HG03095 (cell line): ENCODE data around the gene PPP6R1.

ENCODE experiments used
- ATAC-seq: cut with Tn5 transposase; IDR thresholded peaks from one replicate; pipeline ENCODE4 v1.9.1; 2021; ENCODE audit warnings: moderate library complexity; ENCODE audit not compliant: unreplicated experiment

PPP6R1 gene

GRCh38 chr19:55279770-55280643 is 21.2 kb upstream of the PPP6R1 start, which contains the start of gene HSPBP1:
Gene HSPBP1 (minus strand): TSS chr19:55280110. CDS start chr19:55279608, 502 bp downstream.
- ATAC-seq = peak; percentile 53

DNA sequence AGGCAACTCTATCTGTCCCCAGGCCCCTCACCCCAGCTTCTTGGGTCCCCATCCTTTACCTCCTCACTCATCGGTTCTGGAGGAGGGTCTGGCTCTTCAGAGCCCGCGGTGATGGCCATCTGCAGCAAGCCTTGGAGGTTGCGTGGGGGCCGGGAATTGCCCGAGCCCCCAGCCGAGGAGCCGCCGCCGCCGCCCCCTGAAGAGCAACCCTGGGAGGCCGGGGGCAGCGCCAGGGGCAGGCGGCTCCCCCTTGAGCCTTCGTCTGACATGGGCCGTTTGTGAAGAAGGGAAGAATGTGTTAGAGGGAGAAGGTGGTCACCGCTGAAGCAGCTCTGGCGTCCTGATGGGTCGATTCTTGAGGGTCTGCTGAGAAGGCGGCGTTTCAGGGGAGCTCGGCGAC is 20.5 kb upstream of the PPP6R1 start:
- ATAC-seq = no peak

GRCh38 chr19:55278391-55279135 is 19.7 kb upstream of the PPP6R1 start:
- ATAC-seq = no peak

DNA sequence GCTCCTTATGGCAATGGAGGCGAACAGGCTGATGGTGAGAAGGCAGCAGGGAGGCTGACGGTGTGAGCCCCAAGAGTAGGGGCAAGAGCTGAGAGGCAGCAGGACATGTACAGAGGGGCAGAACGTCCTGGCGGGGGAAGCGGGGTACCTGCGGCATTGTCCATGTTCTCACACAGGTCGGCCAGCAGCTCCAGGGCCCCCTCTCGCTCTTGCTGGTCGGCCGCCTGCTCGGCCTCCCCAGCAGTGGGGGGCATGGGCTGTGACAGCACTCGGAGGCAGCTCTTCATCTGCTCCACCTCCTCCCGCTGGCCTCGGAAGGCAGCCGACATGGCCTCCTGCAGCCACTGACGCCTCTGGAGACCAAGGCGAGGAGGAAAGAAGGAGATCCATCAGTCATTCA is 18.7 kb upstream of the PPP6R1 start:
- ATAC-seq = no peak

DNA sequence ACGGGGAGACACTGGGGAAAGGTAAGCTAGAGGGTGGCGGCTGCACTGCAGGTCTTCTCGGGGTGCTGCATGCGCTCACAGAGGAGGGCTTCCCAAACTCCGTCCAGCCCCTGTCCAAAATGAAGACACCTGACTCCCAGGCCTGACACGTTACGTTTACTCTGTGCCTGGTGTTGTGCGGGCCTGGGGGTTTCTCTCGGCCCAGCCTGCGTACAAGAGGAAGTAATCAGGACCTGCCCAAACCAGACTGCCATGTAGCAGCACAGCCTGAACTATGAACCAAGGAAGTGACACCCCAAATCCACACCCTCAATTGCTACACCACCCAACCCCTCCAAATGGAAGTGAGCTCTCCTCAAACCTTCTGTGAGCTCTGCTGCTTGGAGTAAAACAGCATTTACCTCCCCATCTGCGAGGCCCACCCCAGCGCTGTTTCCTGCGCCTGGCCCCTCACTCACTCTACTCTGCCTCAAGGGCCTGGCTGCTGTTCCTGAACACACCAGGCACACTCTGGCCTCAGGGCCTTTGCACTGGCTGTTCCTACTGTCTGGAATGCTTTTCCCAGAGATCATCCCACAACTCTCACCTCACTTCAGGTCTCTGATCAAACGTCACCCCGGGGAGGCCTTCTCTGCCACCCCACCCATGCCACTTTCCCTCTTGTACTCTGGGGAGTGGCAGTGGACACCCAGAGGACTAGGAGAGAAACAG is 18.1 kb upstream of the PPP6R1 start:
- ATAC-seq = no peak

- ATAC-seq = no peak
Measured at GRCh38 chr19:55275851-55276719, 17.3 kb upstream of the PPP6R1 start.

- ATAC-seq = no peak
Measured at GRCh38 chr19:55273978-55274707, 15.3 kb upstream of the PPP6R1 start.

DNA sequence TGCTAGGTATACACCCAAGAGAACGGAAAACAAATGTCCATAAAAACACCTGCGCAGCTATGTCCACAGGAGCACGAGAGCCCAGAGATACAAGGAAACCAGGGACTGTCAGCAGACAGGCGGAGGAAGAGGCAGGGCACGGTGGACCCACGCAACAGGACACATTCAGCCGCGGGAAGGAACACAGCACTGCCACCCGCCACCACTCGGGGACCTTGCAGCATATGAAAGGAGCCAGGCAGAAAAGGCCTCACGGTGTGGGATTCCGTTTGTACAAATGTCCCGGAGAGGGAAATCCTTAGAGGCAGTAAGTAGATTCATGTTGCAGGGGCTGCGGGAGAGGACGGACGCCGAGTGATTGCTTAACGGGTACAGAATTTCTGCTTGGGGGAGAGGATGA is 13.3 kb upstream of the PPP6R1 start:
- no peak for ATAC-seq

GRCh38 chr19:55270172-55270942 is 11.5 kb upstream of the PPP6R1 start:
- no peak for ATAC-seq

- no peak for ATAC-seq
Measured at GRCh38 chr19:55269299-55269698, 10.5 kb upstream of the PPP6R1 start.

DNA sequence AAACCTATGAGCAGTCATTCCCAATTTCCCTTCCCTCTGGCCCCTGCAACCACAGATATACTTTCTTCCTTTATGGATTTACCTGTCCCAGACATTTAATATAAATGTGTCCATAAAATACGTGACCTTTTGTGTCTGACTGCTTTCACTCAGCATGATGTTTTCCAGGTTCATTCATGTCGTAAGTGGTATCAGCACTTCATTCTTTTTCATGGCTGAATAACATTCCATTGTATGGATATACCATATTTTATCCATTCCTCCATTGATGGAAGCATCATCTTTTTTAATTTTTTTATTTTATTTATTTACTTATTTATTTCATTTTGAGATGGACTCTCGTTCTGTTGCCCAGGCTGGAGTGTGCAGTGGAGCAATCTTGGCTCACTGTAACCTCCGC is 8.0 kb upstream of the PPP6R1 start:
- no peak for ATAC-seq

DNA sequence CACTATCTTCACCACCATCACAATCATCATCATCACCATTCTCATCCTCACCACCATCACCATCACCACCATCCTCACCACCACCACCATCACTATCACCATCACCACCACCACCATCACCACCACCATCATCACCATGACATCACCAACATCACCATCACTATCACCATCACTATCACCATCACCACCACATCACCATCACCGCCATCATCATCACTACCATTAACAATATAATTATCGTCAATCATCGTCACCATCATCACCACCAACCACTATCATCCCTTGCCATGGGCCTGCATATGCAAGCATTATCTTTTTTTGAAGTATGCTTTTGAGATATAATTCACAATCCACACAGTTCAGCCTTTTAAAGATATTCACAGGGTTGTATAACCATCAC is 7.6 kb upstream of the PPP6R1 start:
- no peak for ATAC-seq

- ATAC-seq = no peak
Measured at GRCh38 chr19:55265723-55266386, 7.0 kb upstream of the PPP6R1 start.

DNA sequence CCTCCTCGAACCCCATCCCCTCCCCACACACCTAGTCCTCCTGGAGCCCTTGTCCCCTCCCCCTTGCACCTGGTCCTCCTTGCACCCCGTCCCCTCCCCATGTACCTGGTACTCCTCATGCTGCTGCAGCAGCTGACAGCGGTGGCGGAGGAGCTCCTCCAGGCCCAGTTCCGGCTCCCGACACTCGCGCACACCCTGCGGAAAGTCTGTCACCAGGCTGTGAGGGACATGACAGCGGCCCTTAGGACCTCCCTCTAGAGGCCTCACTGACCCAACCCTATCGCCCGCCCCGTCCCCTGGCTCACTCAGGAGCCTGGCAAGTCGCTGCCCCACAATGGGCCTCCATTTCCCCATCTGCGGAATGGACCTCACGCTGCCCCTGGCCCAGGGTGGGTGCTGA is 6.4 kb upstream of the PPP6R1 start:
- no peak for ATAC-seq

GRCh38 chr19:55264531-55264930 is 5.7 kb upstream of the PPP6R1 start:
- ATAC-seq = no peak

DNA sequence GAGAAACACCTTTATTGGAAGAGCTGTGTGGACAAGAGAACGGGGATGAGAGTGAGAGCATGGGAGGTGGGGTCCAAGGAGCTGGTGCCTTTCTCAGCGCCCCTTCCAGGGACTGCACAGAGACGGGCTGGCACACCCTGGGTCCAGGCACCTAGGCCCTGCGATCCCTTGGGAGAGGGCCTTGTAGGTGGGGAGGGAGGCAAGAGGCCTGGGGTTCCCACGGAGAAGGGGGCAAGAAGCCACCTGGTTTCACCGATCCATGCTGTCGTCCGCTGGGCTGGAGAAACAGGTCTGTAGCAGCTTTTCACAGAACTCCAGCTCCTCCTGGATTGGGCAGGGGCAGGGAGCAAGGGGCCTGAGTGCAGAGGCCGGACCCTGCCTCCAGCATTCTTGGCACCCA is 3.5 kb upstream of the PPP6R1 start:
- ATAC-seq = no peak

DNA sequence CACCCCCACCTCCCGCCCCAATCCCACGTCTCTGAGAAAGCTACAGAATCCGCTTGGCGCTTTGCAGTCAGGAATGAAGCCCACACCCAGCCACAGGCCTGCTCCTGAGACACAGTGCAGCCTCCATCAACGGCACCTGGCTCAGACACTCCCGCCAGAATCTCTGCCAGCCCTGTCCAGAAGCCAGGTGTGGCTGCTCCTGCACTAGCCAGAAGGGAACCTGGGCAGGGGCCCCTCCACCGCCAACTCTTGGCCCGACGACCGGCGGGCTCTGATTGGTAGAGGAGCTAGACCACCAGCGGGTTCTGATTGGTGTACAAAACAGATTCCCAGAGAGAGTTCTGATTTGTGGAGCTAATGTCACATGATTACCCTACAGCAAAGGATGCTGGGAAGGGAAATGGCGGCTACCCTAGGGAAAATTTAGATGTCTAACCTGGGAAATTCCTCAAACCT is 2.9 kb upstream of the PPP6R1 start:
- no peak for ATAC-seq

GRCh38 chr19:55259540-55260210 is 858 bp upstream of the PPP6R1 start:
- ATAC-seq = no peak
